Right cardiac atrium (tissue), 5 donors: ENCODE results near the gene TRIO. TPM values are rescaled to one million over a fixed set of nuclear protein-coding genes. Genes with fewer than 3 reads are reported as not detected.
A peak's percentile ranks its signal among the peaks of the same experiment; 100 is the strongest.

ENCODE experiments used
- ATAC-seq, 2 donors: fragments of 200-7000 bp; cut with Tn5 transposase; one replicate each; pipeline versions ENCODE4 v1.8.0 to v1.9.1; 2020; ENCODE audit warnings: moderate library complexity in 2 of 2, mild to moderate bottlenecking in 1 of 2
- DNase-seq, 3 donors: peaks; one replicate each; pipeline ENCODE4 v3.0.0-alpha.2; 2020
- H3K27ac ChIP-seq: one replicate; pipeline ENCODE4 v1.5.1; 2013; ENCODE audit warnings: mild to moderate bottlenecking, low read length, control low read depth, moderate library complexity
- H3K27me3 ChIP-seq: one replicate; pipeline ENCODE4 v1.6.1; 2013; ENCODE audit not compliant: control insufficient read depth, insufficient read depth
- H3K4me1 ChIP-seq: one replicate; pipeline ENCODE4 v1.6.1; 2013; ENCODE audit warnings: low read length; ENCODE audit not compliant: control insufficient read depth, insufficient read depth
- H3K4me3 ChIP-seq: one replicate; pipeline ENCODE4 v1.5.1; 2013; ENCODE audit warnings: low read length, control low read depth
- H3K9me3 ChIP-seq: one replicate; pipeline ENCODE4 v1.6.1; 2013; ENCODE audit warnings: low read length; ENCODE audit not compliant: control insufficient read depth
- WGBS: extraction: QIAGEN DNeasy Blood & Tissue Kit; methylation state at CpG from one replicate; pipeline ENCODE4 v1.1.7; 2013; 5-methylcytosine and 5-hydroxymethylcytosine counted together
- intact Hi-C, 4 donors: fragments of 100-400 bp; cut with DNase I; formaldehyde crosslinking; loops; one replicate each; pipeline versions ENCODE4 v1.11.0 to v1.14.0; 2022 to 2023
- polyA plus RNA-seq: library from polyadenylated mRNA; stranded (reverse); fragments of 200-250 nt; gene quantifications from one replicate; pipeline ENCODE4 v1.2.3, GENCODE V29; 2013
- total RNA-seq, 4 donors: library from RNA; stranded (reverse); fragmentation: NEBNext Ultra II Directional; extraction: Animal tissue kit (Norgen Biotek cat#: 25700); gene quantifications; one replicate each; pipeline ENCODE4 v1.2.1, GENCODE V29; 2021
- donor health status: healthy with polysubstance abuse.
- donor health status: DM: no; HTN: yes; CAD: no.
- donor health status: DM: no; HTN: no; CAD: no.
- donor health status: DM: no; HTN: yes; CAD: no; lungs with severe emphysema.
- donor health status: DM: yes; HTN: yes; CAD: no.

Gene TRIO
- total and polyA plus RNA-seq, 5 donors, result 31.3 to 66.0 (median 54.1) TPM

- Histone ChIP-seq H3K9me3 (peaks cover 5% of the 10 kb centered on the region), H3K4me3 (no peak overlapping the region), H3K27me3 (no peaks in the 10 kb centered on the region), H3K27ac (no peak overlapping the region), H3K4me1 (peaks cover 4% of the 10 kb centered on the region)
- ATAC-seq (no peak), DNase-seq (no peak)
- intact Hi-C loops, result no loop called here
- WGBS, result 79% methylated on average over 11 of the region's 11 CpGs
Observed at GRCh38 chr5:14280294-14280854, 137.2 kb downstream of the TRIO start.

GRCh38 chr5:14281746-14282181, 138.6 kb downstream of the TRIO start:
- WGBS, result 88% methylated on average over 3 of the region's 3 CpGs
- ATAC-seq (no peak), DNase-seq (no peak)
- Histone ChIP-seq H3K27me3 (no peaks in the 10 kb centered on the region), H3K4me1 (peaks cover 7% of the 10 kb centered on the region), H3K4me3 (no peak overlapping the region), H3K27ac (no peak overlapping the region), H3K9me3 (peaks cover 2% of the 10 kb centered on the region)
- intact Hi-C loops, result no loop called here

- intact Hi-C loops, result no loop called here
- peaks cover 7% of the 10 kb centered on the region for H3K4me1 ChIP-seq
- WGBS, result 83% methylated on average over 4 of the region's 4 CpGs
- no peak overlapping the region for H3K4me3 ChIP-seq
- H3K9me3 ChIP-seq, result peaks cover 2% of the 10 kb centered on the region
- no peak for DNase-seq
- no peak overlapping the region for H3K27ac ChIP-seq
- no peak for ATAC-seq
- no peaks in the 10 kb centered on the region for H3K27me3 ChIP-seq
Observed at GRCh38 chr5:14283139-14283538, 140.0 kb downstream of the TRIO start.

- peaks cover 6% of the 10 kb centered on the region for H3K4me1 ChIP-seq
- no peak overlapping the region for H3K27ac ChIP-seq
- H3K27me3 ChIP-seq, result no peaks in the 10 kb centered on the region
- ATAC-seq (no peak), DNase-seq (no peak)
- intact Hi-C loops, result no loop called here
- peaks cover 2% of the 10 kb centered on the region for H3K9me3 ChIP-seq
- WGBS, result 86% methylated on average over 12 of the region's 12 CpGs
- H3K4me3 ChIP-seq, result no peak overlapping the region
Observed at GRCh38 chr5:14284392-14285148, 141.4 kb downstream of the TRIO start.

GRCh38 chr5:14286007-14286406, 142.9 kb downstream of the TRIO start:
- H3K9me3 ChIP-seq, result peaks cover 3% of the 10 kb centered on the region
- intact Hi-C loops, result no loop called here
- H3K4me1 ChIP-seq, result peaks cover 6% of the 10 kb centered on the region
- H3K4me3 ChIP-seq, result no peak overlapping the region
- H3K27ac ChIP-seq, result no peak overlapping the region
- no peaks in the 10 kb centered on the region for H3K27me3 ChIP-seq
- WGBS, result 61% methylated on average over 3 of the region's 3 CpGs
- DNase-seq, result no peak
- ATAC-seq, result peak; percentile 36 to 70

- ATAC-seq (no peak), DNase-seq (no peak)
- WGBS, result 89% methylated on average over 17 of the region's 17 CpGs
- H3K9me3 ChIP-seq, result peaks cover 4% of the 10 kb centered on the region
- no peaks in the 10 kb centered on the region for H3K27me3 ChIP-seq
- intact Hi-C loops, result no loop called here
- no peak overlapping the region for H3K27ac ChIP-seq
- H3K4me1 ChIP-seq, result peaks cover 5% of the 10 kb centered on the region
- no peak overlapping the region for H3K4me3 ChIP-seq
Observed at GRCh38 chr5:14286574-14287421, 143.7 kb downstream of the TRIO start.

- WGBS, result 71% methylated on average over 12 of the region's 12 CpGs
- DNase-seq (peak in 1 of 3 donors; percentile 45), ATAC-seq (peak; percentile 25 to 33)
- no peak overlapping the region for H3K27ac ChIP-seq
- no peak overlapping the region for H3K4me3 ChIP-seq
- no peaks in the 10 kb centered on the region for H3K27me3 ChIP-seq
- H3K4me1 ChIP-seq, result peaks cover 5% of the 10 kb centered on the region
- peaks cover 2% of the 10 kb centered on the region for H3K9me3 ChIP-seq
- intact Hi-C loops, result no loop called here
Observed at GRCh38 chr5:14292766-14293658, 149.9 kb downstream of the TRIO start.

GRCh38 chr5:14295610-14296009, 152.5 kb downstream of the TRIO start:
- intact Hi-C loops, result no loop called here
- Histone ChIP-seq H3K27ac (no peak overlapping the region), H3K4me1 (peaks cover 5% of the 10 kb centered on the region), H3K9me3 (peaks cover 3% of the 10 kb centered on the region), H3K27me3 (no peaks in the 10 kb centered on the region), H3K4me3 (no peak overlapping the region)
- WGBS, result 72% methylated on average over 5 of the region's 5 CpGs
- ATAC-seq, result peak in 1 of 2 donors; percentile 39
- DNase-seq, result no peak

- H3K4me1 ChIP-seq, result peaks cover 5% of the 10 kb centered on the region
- ATAC-seq (peak; percentile 73), DNase-seq (peak in 1 of 3 donors; percentile 47)
- WGBS, result 86% methylated on average over 14 of the region's 14 CpGs
- intact Hi-C loops, result no loop called here
- H3K27me3 ChIP-seq, result no peaks in the 10 kb centered on the region
- peak overlapping the region; percentile 31 for H3K27ac ChIP-seq
- no peak overlapping the region for H3K4me3 ChIP-seq
- H3K9me3 ChIP-seq, result peaks cover 2% of the 10 kb centered on the region
Observed at GRCh38 chr5:14296533-14297331, 153.6 kb downstream of the TRIO start.

GRCh38 chr5:14297697-14298096, 154.6 kb downstream of the TRIO start:
- ATAC-seq (no peak), DNase-seq (no peak)
- H3K4me3 ChIP-seq, result no peak overlapping the region
- H3K4me1 ChIP-seq, result peaks cover 5% of the 10 kb centered on the region
- peaks cover 2% of the 10 kb centered on the region for H3K9me3 ChIP-seq
- no peak overlapping the region for H3K27ac ChIP-seq
- intact Hi-C loops, result no loop called here
- H3K27me3 ChIP-seq, result no peaks in the 10 kb centered on the region
- 92% methylated on average over 9 of the region's 9 CpGs for WGBS
